ENCODE data around the gene CBLN2.

Gene CBLN2

DNA sequence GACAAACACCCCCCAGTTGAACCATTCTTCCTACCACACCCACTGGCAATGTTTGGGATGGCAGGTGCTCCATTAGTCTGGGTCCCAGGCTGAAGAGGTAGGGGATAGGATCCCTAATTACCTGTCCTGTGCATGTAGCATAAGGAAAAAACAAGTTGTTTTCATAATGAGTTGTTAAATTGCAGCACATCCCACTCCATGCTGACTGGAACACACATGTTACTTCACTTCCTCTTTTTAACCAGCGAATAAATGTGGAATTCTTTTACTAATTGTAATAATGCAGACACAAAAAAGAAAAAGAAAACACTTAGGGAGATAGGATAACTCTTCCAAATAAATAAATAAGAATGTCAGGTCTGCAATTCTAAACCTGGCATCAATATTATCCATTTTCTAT, 11.8 kb upstream of the CBLN2 start:
- TF ChIP-seq CTCF (conservative IDR thresholded peaks at IDR 0.05; ENCODE audit: low read depth) = no peak
- ChIA-PET CTCF (no interaction called here), POLR2A (ENCODE audit: low non-redundant PET) (no interaction called here)
- H3K27ac ChIP-seq = no peak overlapping the region
- DNase-seq (ENCODE audit: low spot score) = no peak

GRCh38 chr18:72555101-72555500, 11.0 kb upstream of the CBLN2 start:
- ChIA-PET POLR2A (ENCODE audit: low non-redundant PET) (no interaction called here), CTCF (no interaction called here)
- no peak overlapping the region for H3K27ac ChIP-seq
- DNase-seq (ENCODE audit: low spot score) = no peak
- TF ChIP-seq CTCF (conservative IDR thresholded peaks at IDR 0.05; ENCODE audit: low read depth) = no peak

- no peak for DNase-seq (ENCODE audit: low spot score)
- POLR2A ChIA-PET (ENCODE audit: low non-redundant PET) = interaction anchor here (0.7 kb wide), 1 partner anchor 219 kb away, joined by 7 read pairs; no protein-coding TSS in a partner anchor
- CTCF ChIA-PET = interaction anchor here (0.6 kb wide), 2 partner anchors 109 to 224 kb away, joined by 3 to 5 read pairs; no protein-coding TSS in a partner anchor
- no peak overlapping the region for H3K27ac ChIP-seq
- TF ChIP-seq CTCF (conservative IDR thresholded peaks at IDR 0.05; ENCODE audit: low read depth) = no peak
Observed at GRCh38 chr18:72543357-72544055, 636 bp downstream of the CBLN2 start.

GRCh38 chr18:72542984-72543356, 1.2 kb downstream of the CBLN2 start:
- no peak overlapping the region for H3K27ac ChIP-seq
- TF ChIP-seq CTCF (conservative IDR thresholded peaks at IDR 0.05; ENCODE audit: low read depth) = no peak
- DNase-seq (ENCODE audit: low spot score) = no peak
- ChIA-PET CTCF (no interaction called here), POLR2A (ENCODE audit: low non-redundant PET) (no interaction called here)

DNA sequence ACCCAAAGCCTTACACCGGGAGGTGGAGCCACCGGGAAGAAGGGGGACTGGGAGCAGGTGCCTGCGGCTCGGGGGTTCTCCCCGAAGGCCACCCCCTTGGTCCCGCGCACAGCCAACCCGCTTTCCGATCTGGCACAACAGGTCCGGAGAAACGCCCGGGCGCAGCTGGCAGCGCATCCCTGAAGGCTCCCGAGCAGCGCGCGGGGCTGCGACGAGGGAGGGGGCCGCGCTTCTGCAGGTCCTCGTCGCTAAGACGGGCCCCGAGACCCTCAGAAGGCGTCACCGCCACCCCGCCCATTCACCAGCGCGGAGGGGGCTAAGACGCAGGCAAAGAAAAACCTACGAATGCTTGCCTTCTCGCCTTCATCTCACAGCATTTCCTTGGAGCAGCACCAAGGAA, 1.8 kb downstream of the CBLN2 start:
- POLR2A ChIA-PET (ENCODE audit: low non-redundant PET) = no interaction called here
- DNase-seq (ENCODE audit: low spot score) = no peak
- TF ChIP-seq CTCF (conservative IDR thresholded peaks at IDR 0.05; ENCODE audit: low read depth) = no peak
- CTCF ChIA-PET = no interaction called here
- no peak overlapping the region for H3K27ac ChIP-seq

GRCh38 chr18:72541871-72542332, 2.2 kb downstream of the CBLN2 start:
- no peak for TF ChIP-seq CTCF (conservative IDR thresholded peaks at IDR 0.05; ENCODE audit: low read depth)
- CTCF ChIA-PET = no interaction called here
- POLR2A ChIA-PET (ENCODE audit: low non-redundant PET) = no interaction called here
- no peak overlapping the region for H3K27ac ChIP-seq
- no peak for DNase-seq (ENCODE audit: low spot score)

All from RWPE1 (cell line).